Chondrocyte (in vitro differentiated cells): ENCODE data around the gene TOB1. TPM values are rescaled to one million over a fixed set of nuclear protein-coding genes. Genes with fewer than 3 reads are reported as not detected.

ENCODE experiments used
- DNase-seq: peaks from one replicate; pipeline ENCODE4 v3.0.0; 2021; ENCODE audit warnings: mixed read lengths, low spot score
- H3K27ac Mint-ChIP-seq: one replicate; pipeline ENCODE4 v1.8.0; 2021; ENCODE audit warnings: mild to moderate bottlenecking, moderate library complexity, mixed read lengths; ENCODE audit not compliant: unreplicated experiment
- H3K27me3 Mint-ChIP-seq: 2 replicates; pipeline ENCODE4 v1.8.0; 2021; ENCODE audit warnings: low read depth, mixed read lengths
- H3K36me3 Mint-ChIP-seq: 2 replicates; pipeline ENCODE4 v1.8.0; 2021; ENCODE audit warnings: low read depth, mixed read lengths
- H3K4me1 Mint-ChIP-seq: 2 replicates; pipeline ENCODE4 v1.8.0; 2021; ENCODE audit warnings: low read depth, mild to moderate bottlenecking, mixed read lengths
- H3K4me3 Mint-ChIP-seq: one replicate; pipeline ENCODE4 v1.8.0; 2021; ENCODE audit warnings: mild to moderate bottlenecking, moderate library complexity, mixed read lengths; ENCODE audit not compliant: unreplicated experiment
- H3K9me3 Mint-ChIP-seq: 2 replicates; pipeline ENCODE4 v1.8.0; 2021; ENCODE audit warnings: low read depth, mixed read lengths
- CTCF ChIP-seq: fragments of 200-600 bp; sonication (generic); IDR thresholded peaks from 2 replicates; pipeline ENCODE4 v1.5.0; 2021; ENCODE audit warnings: antibody characterized with exemption, mild to moderate bottlenecking, moderate library complexity
- total RNA-seq: library from RNA; stranded (reverse); gene quantifications from 3 replicates; pipeline ENCODE4 v1.2.1, GENCODE V29; 2021

Gene TOB1
- total RNA-seq, 1 donor from 2014 or later, result 36.6 TPM

GRCh38 chr17:50892101-50892776 lies 26.1 kb upstream of the TOB1 start:
- no peak for TF ChIP-seq CTCF
- H3K9me3 Mint-ChIP-seq, result no peaks in the 10 kb centered on the region

GRCh38 chr17:50891577-50891989 lies 25.4 kb upstream of the TOB1 start:
- TF ChIP-seq CTCF, result no peak
- Mint-ChIP-seq H3K4me1 (no peaks in the 10 kb centered on the region), H3K36me3 (peaks cover 1% of the 10 kb centered on the region), H3K4me3 (no peak overlapping the region), H3K27me3 (peaks cover 6% of the 10 kb centered on the region), H3K9me3 (no peaks in the 10 kb centered on the region), H3K27ac (no peak overlapping the region)
- DNase-seq, result no peak

More at GRCh38 chr17:50892101-50892776, 26.1 kb upstream of the TOB1 start:
- H3K4me1 Mint-ChIP-seq, result no peaks in the 10 kb centered on the region
- H3K27ac Mint-ChIP-seq, result no peak overlapping the region
- peaks cover 6% of the 10 kb centered on the region for H3K27me3 Mint-ChIP-seq
- no peak for DNase-seq
- H3K4me3 Mint-ChIP-seq, result no peak overlapping the region
- H3K36me3 Mint-ChIP-seq, result peaks cover 1% of the 10 kb centered on the region

GRCh38 chr17:50890675-50891516 lies 24.7 kb upstream of the TOB1 start:
- Mint-ChIP-seq H3K4me3 (no peak overlapping the region), H3K27me3 (peaks cover 6% of the 10 kb centered on the region), H3K36me3 (peaks cover 1% of the 10 kb centered on the region), H3K9me3 (no peaks in the 10 kb centered on the region), H3K27ac (no peak overlapping the region), H3K4me1 (no peaks in the 10 kb centered on the region)
- DNase-seq, result no peak
- no peak for TF ChIP-seq CTCF

- Mint-ChIP-seq H3K27me3 (peaks cover 6% of the 10 kb centered on the region), H3K27ac (no peak overlapping the region), H3K36me3 (peaks cover 1% of the 10 kb centered on the region), H3K4me3 (no peak overlapping the region), H3K9me3 (no peaks in the 10 kb centered on the region), H3K4me1 (no peaks in the 10 kb centered on the region)
- TF ChIP-seq CTCF, result no peak
- no peak for DNase-seq
Observed at GRCh38 chr17:50889528-50890118, 23.5 kb upstream of the TOB1 start.

- TF ChIP-seq CTCF, result no peak
- DNase-seq, result no peak
- H3K9me3 Mint-ChIP-seq, result no peaks in the 10 kb centered on the region
- peaks cover 4% of the 10 kb centered on the region for H3K4me1 Mint-ChIP-seq
- no peak overlapping the region for H3K27ac Mint-ChIP-seq
- H3K36me3 Mint-ChIP-seq, result peaks cover 1% of the 10 kb centered on the region
- H3K27me3 Mint-ChIP-seq, result peaks cover 6% of the 10 kb centered on the region
- no peak overlapping the region for H3K4me3 Mint-ChIP-seq
Observed at GRCh38 chr17:50887705-50888245, 21.6 kb upstream of the TOB1 start.
